BLaER1 treated with 17β-estradiol and CSF1 and Interleukin-3, amounts not matched to agents 10 nM and 100 nM (cell line): ENCODE results near the gene USP44.
A peak's percentile ranks its signal among the peaks of the same experiment; 100 is the strongest.
"Not testable (repeated sequence)": the region's sequence is repeated elsewhere in the genome, so short reads cannot be mapped to it uniquely, and the experiment has no call there.

Experiments used
- H3K27ac ChIP-seq, 11 experiments: shearing (Covaris generic); formaldehyde crosslinking; 2 replicates each; pipeline ENCODE4 v1.8.1; 2022
- H3K27me3 ChIP-seq, 11 experiments: shearing (Covaris generic); formaldehyde crosslinking; 2 replicates each; pipeline ENCODE4 v1.8.1; 2022
- H3K36me3 ChIP-seq, 11 experiments: shearing (Covaris generic); formaldehyde crosslinking; 2 replicates each; pipeline ENCODE4 v1.8.1; 2022
- H3K4me1 ChIP-seq, 10 experiments: shearing (Covaris generic); formaldehyde crosslinking; 2 replicates each; pipeline ENCODE4 v1.8.1; 2022
- H3K4me2 ChIP-seq, 11 experiments: shearing (Covaris generic); formaldehyde crosslinking; 2 replicates each; pipeline ENCODE4 v1.8.1; 2022
- H3K4me3 ChIP-seq, 10 experiments: shearing (Covaris generic); formaldehyde crosslinking; 2 replicates each; pipeline ENCODE4 v1.8.1; 2022
- H3K9ac ChIP-seq, 11 experiments: shearing (Covaris generic); formaldehyde crosslinking; 2 replicates each; pipeline ENCODE4 v1.8.1; 2022
- H3K9me3 ChIP-seq, 11 experiments: shearing (Covaris generic); formaldehyde crosslinking; replicated peaks in 1 of 11; 2 replicates each; pipeline ENCODE4 v1.8.1; 2022
- H4K20me1 ChIP-seq, 11 experiments: shearing (Covaris generic); formaldehyde crosslinking; 2 replicates each; pipeline ENCODE4 v1.8.1; 2022
- Cebpa-rat ChIP-seq, 11 experiments: shearing (Covaris generic); IDR thresholded peaks; 2 replicates each; pipeline ENCODE4 v1.8.1; 2022

The USP44 gene

DNA sequence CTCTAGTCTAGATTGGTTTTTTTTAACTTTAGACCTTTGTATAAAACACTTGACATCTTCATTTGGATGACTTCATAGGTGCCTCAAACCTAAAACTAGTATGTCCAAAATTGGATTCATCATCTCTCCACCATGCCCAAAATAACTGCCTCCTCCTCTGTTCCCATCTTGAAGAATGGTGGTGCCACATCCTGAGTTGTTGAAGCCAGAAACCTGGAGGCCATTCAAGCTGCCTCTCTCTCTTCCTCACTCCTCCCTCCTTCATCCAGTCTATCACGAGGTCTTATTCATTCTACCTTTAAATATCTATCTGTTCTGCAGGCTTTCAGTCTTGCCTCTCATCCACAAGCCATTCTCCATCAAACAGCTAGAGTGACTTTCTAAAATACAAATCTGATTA lies 26.5 kb upstream of the USP44 start:
- no peak for TF ChIP-seq Cebpa-rat (IDR thresholded peaks at IDR 0.05)
- no peak overlapping the region for H3K4me2 ChIP-seq
- no peak overlapping the region for H3K4me3 ChIP-seq
- H3K27ac ChIP-seq: no peak overlapping the region
- H3K36me3 ChIP-seq: no peaks in the 10 kb centered on the region
- H3K9me3 ChIP-seq: no peaks in the 10 kb centered on the region
- H3K27me3 ChIP-seq: no peaks in the 10 kb centered on the region
- peaks cover 0 to 14% (median 0%) of the 10 kb centered on the region in 10 experiments; a peak in 3 of 20 replicates for H3K4me1 ChIP-seq
- H4K20me1 ChIP-seq: no peaks in the 10 kb centered on the region
- no peak overlapping the region for H3K9ac ChIP-seq

DNA sequence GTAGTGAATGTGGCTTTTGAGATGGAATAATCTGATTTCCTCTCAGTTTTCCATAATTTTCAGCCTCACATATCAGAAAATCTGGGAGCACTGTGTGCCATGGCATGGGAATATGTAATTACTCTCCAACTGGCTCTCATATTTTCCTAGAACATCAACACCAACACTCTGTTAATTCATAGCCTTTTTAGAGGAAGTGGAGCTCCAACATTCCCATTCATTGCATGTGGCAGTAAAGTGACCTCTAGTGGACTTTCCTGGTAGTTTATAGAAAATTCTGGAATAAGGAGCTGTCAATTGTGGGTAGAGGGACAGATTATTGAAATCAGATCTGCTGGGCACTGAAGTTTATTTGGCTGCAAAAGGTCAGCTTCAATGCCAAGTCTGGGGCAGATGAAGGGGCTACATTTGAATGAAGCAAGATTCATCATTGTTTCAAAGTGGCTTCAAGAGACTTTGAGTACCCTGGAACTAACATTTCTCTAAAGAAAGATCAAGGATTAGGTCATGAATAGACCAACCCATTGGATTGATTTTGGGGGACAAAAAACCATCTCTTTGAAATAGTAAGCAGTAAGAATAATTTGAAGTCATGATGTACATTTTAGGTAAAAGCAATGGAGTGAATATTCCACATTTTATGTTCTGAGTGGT lies 23.6 kb upstream of the USP44 start:
- Histone ChIP-seq H3K27ac (no peak overlapping the region), H3K9ac (no peak overlapping the region), H3K4me2 (no peak overlapping the region), H3K27me3 (no peaks in the 10 kb centered on the region), H3K36me3 (no peaks in the 10 kb centered on the region), H3K4me1 (peaks cover 8 to 17% (median 13%) of the 10 kb centered on the region in 10 experiments; a peak in 16 of 20 replicates), H3K9me3 (no peaks in the 10 kb centered on the region), H4K20me1 (no peaks in the 10 kb centered on the region), H3K4me3 (no peak overlapping the region)
- no peak for TF ChIP-seq Cebpa-rat (IDR thresholded peaks at IDR 0.05)

DNA sequence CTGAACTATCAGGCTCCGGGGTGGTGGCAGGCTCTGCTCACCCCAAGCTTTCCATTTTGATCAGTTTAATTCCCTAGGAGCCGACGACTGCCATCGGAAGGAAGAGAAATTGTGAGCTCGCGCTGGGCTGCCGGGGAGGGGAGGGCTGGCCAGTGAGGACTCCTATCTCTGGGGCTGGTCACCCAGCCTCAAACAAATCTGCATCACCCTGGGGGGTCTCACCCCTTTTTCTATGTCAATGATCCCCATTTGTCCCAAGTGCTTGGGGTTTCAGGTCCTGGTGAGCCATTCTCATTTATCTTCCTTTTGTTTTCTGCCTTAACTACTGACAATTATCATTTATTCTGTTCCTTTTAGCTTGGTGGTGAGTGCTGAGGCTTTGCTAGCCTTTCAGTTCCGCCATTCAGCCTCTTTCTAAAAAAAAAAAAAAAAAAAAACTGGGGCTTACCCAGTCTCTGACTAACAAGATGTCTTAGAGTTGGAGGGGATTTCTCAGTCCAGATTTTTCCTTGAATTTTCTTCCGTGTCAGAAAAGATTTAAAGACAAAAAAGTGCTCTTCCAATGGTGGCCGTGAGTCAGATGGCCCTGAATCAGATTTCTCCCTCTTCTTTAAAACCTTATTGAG lies 22.8 kb upstream of the USP44 start:
- Histone ChIP-seq H4K20me1 (no peaks in the 10 kb centered on the region), H3K27me3 (no peaks in the 10 kb centered on the region), H3K4me3 (no peak overlapping the region), H3K9me3 (no peaks in the 10 kb centered on the region), H3K36me3 (no peaks in the 10 kb centered on the region), H3K9ac (no peak overlapping the region), H3K27ac (no peak overlapping the region), H3K4me1 (peaks cover 8 to 17% (median 13%) of the 10 kb centered on the region in 10 experiments; a peak in 16 of 20 replicates), H3K4me2 (peak overlapping the region in 4 of 11 experiments; percentile 5 to 39 (median 23); a peak in 5 of 22 replicates)
- TF ChIP-seq Cebpa-rat (IDR thresholded peaks at IDR 0.05): no peak

DNA sequence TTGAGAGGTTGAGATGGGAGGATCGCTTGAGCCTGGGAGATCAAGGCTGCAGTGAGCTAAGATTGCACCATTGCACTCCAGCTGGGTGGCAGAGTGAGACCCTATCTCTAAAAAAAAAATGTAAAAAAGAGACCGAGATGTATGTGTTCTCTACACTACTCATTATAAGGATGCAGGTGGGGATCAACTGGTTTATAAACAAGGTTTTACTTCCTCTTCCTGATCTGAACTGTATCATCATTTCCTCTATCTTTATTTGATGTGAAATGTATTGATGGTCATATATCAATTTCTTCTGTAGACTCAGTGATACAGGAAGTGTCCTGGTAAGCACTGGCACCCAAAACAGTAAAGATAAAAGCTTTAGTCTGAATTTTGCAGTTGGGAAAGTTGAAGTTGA lies 20.1 kb upstream of the USP44 start:
- no peak for TF ChIP-seq Cebpa-rat (IDR thresholded peaks at IDR 0.05)
- H3K27ac ChIP-seq: no peak overlapping the region
- H3K4me2 ChIP-seq: peak overlapping the region in 9 of 11 experiments; percentile 23 to 61 (median 52); a peak in 17 of 22 replicates

DNA sequence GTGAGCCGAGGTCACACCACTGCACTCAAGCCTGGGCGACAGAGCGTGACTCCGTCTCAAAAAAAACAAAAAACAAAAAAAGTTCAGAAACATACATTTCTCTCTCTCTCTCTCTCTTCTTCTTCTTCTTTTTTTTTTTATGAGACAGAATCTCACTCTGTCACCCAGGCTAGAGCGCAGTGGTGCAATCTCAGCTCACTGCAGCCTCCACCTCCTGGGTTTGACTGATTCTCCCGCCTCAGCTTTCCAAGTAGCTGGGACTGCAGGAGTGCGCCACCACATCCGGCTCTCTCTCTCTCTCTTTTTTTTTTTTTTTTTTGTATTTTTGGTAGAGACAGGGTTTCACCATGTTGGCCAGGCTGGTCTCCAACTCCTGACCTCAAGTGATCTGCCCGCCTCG lies 16.8 kb upstream of the USP44 start:
- H3K9me3 ChIP-seq: not testable (repeated sequence)

More for the DNA sequence above, 20.1 kb upstream of the USP44 start:
- Histone ChIP-seq H3K9me3 (peaks cover 0 to 8% (median 0%) of the 10 kb centered on the region in 11 experiments; a peak in 1 of 22 replicates), H3K4me1 (peaks cover 11 to 22% (median 13%) of the 10 kb centered on the region in 10 experiments; a peak in 16 of 20 replicates), H3K4me3 (no peak overlapping the region), H4K20me1 (no peaks in the 10 kb centered on the region), H3K9ac (no peak overlapping the region), H3K36me3 (no peaks in the 10 kb centered on the region), H3K27me3 (no peaks in the 10 kb centered on the region)

DNA sequence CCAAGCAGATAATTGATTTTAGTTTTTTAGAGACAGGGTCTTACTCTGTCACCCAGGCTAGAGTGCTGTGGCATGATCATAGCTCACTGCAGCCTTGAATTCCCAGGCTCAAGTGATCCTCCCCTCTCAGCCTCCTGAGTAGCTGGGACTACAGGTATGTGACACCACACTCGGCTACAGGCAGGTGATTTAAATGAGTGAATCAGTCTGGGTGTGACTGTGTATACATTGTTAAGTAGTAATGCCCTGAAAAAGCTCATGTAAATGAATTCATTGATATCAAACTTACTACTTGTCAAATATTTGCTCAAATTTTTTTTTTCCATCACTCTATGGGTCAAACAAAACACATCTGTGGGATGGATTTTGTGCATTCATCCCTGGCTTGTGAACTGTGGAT lies 6.3 kb upstream of the USP44 start:
- no peaks in the 10 kb centered on the region for H3K36me3 ChIP-seq

More for the DNA sequence above, 16.8 kb upstream of the USP44 start:
- H3K36me3 ChIP-seq, H3K9ac ChIP-seq, H3K27me3 ChIP-seq, H4K20me1 ChIP-seq, H3K27ac ChIP-seq, H3K4me3 ChIP-seq, H3K4me2 ChIP-seq: not testable (repeated sequence)
- H3K4me1 ChIP-seq: peaks cover 11 to 22% (median 13%) of the 10 kb centered on the region in 10 experiments; a peak in 15 of 20 replicates

DNA sequence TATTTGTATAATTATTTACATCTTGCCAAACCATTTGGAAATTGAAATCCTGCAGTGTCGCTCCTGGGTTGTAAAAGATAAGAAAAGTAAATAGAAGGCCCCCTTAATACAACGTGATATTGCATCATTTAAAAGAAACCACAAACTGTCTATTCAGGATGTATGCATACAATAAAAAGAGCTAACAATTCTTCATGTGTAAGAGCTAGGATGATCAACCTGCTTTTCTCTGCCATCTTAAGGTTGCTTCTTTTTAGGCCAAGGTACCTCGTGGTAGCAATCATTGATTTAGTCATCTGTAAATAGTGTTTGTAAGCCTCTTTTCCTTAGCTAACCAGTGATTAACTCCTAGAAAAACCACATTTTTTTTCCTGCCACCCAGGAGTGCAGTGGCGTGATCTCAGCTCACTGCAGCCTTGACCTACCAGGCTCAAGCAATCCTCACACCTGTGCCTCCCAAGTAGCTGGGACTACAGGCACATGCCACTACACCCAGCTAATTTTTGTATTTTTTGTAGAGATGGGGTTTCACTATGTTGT lies 3.3 kb upstream of the USP44 start:
- H3K27ac ChIP-seq: no peak overlapping the region
- peak overlapping the region in 6 of 11 experiments; percentile 1 to 28 (median 15); a peak in 3 of 22 replicates for H3K4me2 ChIP-seq
- H3K9ac ChIP-seq: no peak overlapping the region
- H3K36me3 ChIP-seq: no peaks in the 10 kb centered on the region
- no peaks in the 10 kb centered on the region for H4K20me1 ChIP-seq
- no peak overlapping the region for H3K4me3 ChIP-seq
- H3K9me3 ChIP-seq: peaks cover 3 to 5% (median 4%) of the 10 kb centered on the region in 11 experiments
- no peak for TF ChIP-seq Cebpa-rat (IDR thresholded peaks at IDR 0.05)
- H3K4me1 ChIP-seq: peaks cover 0 to 13% (median 6%) of the 10 kb centered on the region in 10 experiments; a peak in 11 of 20 replicates
- H3K27me3 ChIP-seq: no peaks in the 10 kb centered on the region

More for the DNA sequence above, 6.3 kb upstream of the USP44 start:
- no peak for TF ChIP-seq Cebpa-rat (IDR thresholded peaks at IDR 0.05)
- Histone ChIP-seq H3K4me3 (no peak overlapping the region), H3K4me1 (peaks cover 0 to 13% (median 6%) of the 10 kb centered on the region in 10 experiments; a peak in 11 of 20 replicates), H3K27ac (no peak overlapping the region), H4K20me1 (no peaks in the 10 kb centered on the region), H3K9me3 (no peaks in the 10 kb centered on the region), H3K27me3 (no peaks in the 10 kb centered on the region), H3K9ac (no peak overlapping the region), H3K4me2 (no peak overlapping the region)

DNA sequence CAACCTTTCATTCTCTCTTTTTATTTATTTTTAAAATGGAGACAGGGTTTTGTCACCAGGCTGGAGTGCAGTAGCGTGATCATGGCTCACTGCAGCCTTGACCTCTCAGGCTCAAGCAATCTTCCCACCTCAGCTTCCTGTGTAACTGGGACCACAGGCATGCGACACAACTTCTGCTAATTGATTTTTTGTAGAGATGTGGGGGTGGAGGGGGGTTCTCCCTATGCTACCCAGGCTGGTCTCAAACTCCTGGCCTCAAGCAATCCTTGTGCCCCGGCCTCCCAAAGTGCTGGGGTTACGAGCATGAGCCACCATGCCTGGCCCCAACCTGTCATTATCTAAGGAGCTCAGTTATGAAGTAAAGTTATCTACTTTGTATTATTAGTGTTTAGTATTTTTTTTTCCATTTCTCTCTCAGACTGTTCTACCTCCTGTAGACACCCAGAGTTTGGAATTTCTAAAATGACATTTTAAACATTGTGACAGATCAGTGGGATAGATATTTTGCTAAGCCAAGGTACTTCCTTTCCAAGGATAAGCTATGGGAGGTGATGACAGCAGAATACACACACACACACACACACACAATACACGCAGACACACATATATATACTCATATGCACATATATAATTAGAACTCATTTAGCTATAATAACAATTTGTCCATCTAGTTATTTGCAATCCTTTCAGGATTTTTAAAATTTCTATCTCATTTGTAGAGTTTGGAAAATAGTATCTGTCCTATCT lies 2.1 kb upstream of the USP44 start:
- peak overlapping the region in 4 of 11 experiments; percentile 0 to 38 (median 16); a peak in 3 of 22 replicates for H3K4me2 ChIP-seq
- TF ChIP-seq Cebpa-rat (IDR thresholded peaks at IDR 0.05): no peak
- no peak overlapping the region for H3K9ac ChIP-seq
- no peaks in the 10 kb centered on the region for H3K36me3 ChIP-seq
- H3K4me3 ChIP-seq: no peak overlapping the region
- H4K20me1 ChIP-seq: no peaks in the 10 kb centered on the region
- H3K27ac ChIP-seq: no peak overlapping the region
- H3K27me3 ChIP-seq: no peaks in the 10 kb centered on the region
- H3K9me3 ChIP-seq: peaks cover 16 to 18% (median 17%) of the 10 kb centered on the region in 11 experiments
- peaks cover 0 to 13% (median 6%) of the 10 kb centered on the region in 10 experiments; a peak in 11 of 20 replicates for H3K4me1 ChIP-seq
